Testis (tissue), 3 donors: ENCODE results near the gene DRG2. TPM values are rescaled to one million over a fixed set of nuclear protein-coding genes. Genes with fewer than 3 reads are reported as not detected.

Experiments
- DNase-seq: peaks from one replicate; pipeline ENCODE4 v3.0.0-alpha.2; 2019
- H3K27ac ChIP-seq, 2 donors: fragments of 200-600 bp; sonication (generic); one replicate each; pipeline ENCODE4 v1.5.1; 2019
- H3K27me3 ChIP-seq: fragments of 200-600 bp; sonication (generic); one replicate; pipeline ENCODE4 v1.5.1; 2019
- H3K36me3 ChIP-seq: fragments of 200-600 bp; sonication (generic); one replicate; pipeline ENCODE4 v1.5.1; 2017; ENCODE audit warnings: low read depth; ENCODE audit errors: missing control alignments
- H3K4me1 ChIP-seq: fragments of 200-600 bp; sonication (generic); one replicate; pipeline ENCODE4 v1.5.1; 2019
- H3K4me3 ChIP-seq, 2 donors: fragments of 200-600 bp; sonication (generic); one replicate each; pipeline ENCODE4 v1.5.1; 2017 to 2019
- H3K9me3 ChIP-seq: fragments of 200-600 bp; sonication (generic); one replicate; pipeline ENCODE4 v1.5.1; 2017
- POLR2A ChIP-seq: fragments of 450-650 bp; IDR thresholded peaks from one replicate; pipeline ENCODE4 v1.6.1; 2017; ENCODE audit warnings: antibody characterized with exemption, mild to moderate bottlenecking, moderate library complexity
- WGBS, 2 donors: methylation state at CpG; one replicate each; pipeline ENCODE4 v1.1.5; 2018; 5-methylcytosine and 5-hydroxymethylcytosine counted together
- intact Hi-C: fragments of 100-400 bp; cut with DNase I; formaldehyde crosslinking; loops from one replicate; pipeline ENCODE4 v1.15.1; 2023; ENCODE audit warnings: low total_unique reads
- polyA plus RNA-seq: library from polyadenylated mRNA; stranded (reverse); fragments of 350-450 nt; fragmentation: Illumina TruSeq; extraction: RNeasy Lipid Tissue Mini Kit (QIAGEN cat#74804); gene quantifications from one replicate; pipeline ENCODE4 v1.2.3, GENCODE V29; 2014; ENCODE audit warnings: low read depth, low replicate concordance; ENCODE audit not compliant: insufficient read depth
- total RNA-seq, 2 donors: library from RNA; depleted of rRNA; stranded (reverse); fragments of >200 nt; gene quantifications; one replicate each; pipeline ENCODE4 v1.2.3, GENCODE V29; 2016
- TF ChIP-seq, protein P1 (sequence below), 3 experiments: fragments of 450-650 bp in 2 of 3; fragments of 200-600 bp in 1 of 3; sonication (generic) in 1 of 3; IDR thresholded peaks; one replicate each; pipeline ENCODE4 v1.5.1; 2016 to 2019; ENCODE audit warnings: antibody characterized with exemption in 3 of 3, mild to moderate bottlenecking in 2 of 3, moderate library complexity in 1 of 3

DRG2 gene
- total and polyA plus RNA-seq, 3 donors from 2014 or later, result 26.0 to 43.1 (median 42.9) TPM

DNA sequence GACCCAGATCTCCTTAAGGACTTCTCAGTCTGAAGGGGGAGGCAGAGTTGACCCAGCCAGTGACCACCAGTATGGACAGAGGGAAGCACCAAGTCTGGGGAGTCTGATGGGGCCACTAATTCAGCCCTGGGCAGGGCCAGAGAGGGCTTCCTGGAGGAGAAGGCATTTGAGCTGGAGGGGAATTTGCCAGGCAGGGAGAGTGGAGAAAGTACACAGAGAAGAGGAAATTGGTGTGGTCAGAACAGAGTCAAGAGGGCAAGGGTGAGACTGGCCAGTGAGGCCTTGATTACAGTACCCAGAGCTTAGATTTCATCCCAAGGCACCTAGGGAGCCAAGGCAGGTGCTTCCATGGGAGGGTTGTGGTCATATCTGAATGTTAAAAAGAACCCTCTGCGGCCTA, 57.1 kb downstream of the DRG2 start:
- 86 to 100% methylated on average over 1 of the region's 1 CpG for WGBS, 2 donors
- no peak overlapping the region for H3K27ac ChIP-seq
- intact Hi-C loops, result no loop called here

DNA sequence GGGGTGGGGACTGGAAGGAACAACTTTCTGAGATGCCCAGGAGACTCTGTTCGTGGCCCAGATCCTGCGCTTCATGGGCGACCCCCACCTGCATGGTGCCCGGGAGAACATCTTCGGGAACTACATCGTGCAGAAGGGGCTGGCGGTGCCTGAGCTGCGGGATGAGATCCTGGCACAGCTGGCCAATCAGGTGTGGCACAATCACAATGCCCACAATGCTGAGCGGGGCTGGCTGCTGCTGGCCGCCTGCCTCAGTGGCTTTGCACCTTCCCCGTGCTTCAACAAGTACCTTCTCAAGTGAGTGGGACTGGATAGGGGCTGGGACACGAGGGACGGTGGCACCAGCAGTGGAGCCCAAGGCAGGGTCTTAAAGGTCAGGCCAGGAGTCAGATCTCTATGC, 58.1 kb downstream of the DRG2 start:
- Histone ChIP-seq H3K4me3 (no peak overlapping the region), H3K9me3 (no peaks in the 10 kb centered on the region), H3K27me3 (no peaks in the 10 kb centered on the region), H3K4me1 (no peaks in the 10 kb centered on the region), H3K27ac (no peak overlapping the region), H3K36me3 (no peaks in the 10 kb centered on the region)
- intact Hi-C loops, result no loop called here
- no peak for DNase-seq
- TF ChIP-seq, protein P1, sequence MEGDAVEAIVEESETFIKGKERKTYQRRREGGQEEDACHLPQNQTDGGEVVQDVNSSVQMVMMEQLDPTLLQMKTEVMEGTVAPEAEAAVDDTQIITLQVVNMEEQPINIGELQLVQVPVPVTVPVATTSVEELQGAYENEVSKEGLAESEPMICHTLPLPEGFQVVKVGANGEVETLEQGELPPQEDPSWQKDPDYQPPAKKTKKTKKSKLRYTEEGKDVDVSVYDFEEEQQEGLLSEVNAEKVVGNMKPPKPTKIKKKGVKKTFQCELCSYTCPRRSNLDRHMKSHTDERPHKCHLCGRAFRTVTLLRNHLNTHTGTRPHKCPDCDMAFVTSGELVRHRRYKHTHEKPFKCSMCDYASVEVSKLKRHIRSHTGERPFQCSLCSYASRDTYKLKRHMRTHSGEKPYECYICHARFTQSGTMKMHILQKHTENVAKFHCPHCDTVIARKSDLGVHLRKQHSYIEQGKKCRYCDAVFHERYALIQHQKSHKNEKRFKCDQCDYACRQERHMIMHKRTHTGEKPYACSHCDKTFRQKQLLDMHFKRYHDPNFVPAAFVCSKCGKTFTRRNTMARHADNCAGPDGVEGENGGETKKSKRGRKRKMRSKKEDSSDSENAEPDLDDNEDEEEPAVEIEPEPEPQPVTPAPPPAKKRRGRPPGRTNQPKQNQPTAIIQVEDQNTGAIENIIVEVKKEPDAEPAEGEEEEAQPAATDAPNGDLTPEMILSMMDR (IDR thresholded peaks at IDR 0.05), result no peak
- TF ChIP-seq POLR2A, result no peak
- 88 to 93% methylated on average over 10 to 13 of the region's 13 CpGs for WGBS, 2 donors

More for the DNA sequence above, 57.1 kb downstream of the DRG2 start:
- TF ChIP-seq POLR2A, result no peak
- TF ChIP-seq, protein P1 (IDR thresholded peaks at IDR 0.05), result no peak
- Histone ChIP-seq H3K36me3 (no peaks in the 10 kb centered on the region), H3K4me1 (peaks cover 5% of the 10 kb centered on the region), H3K4me3 (no peak overlapping the region), H3K27me3 (no peaks in the 10 kb centered on the region), H3K9me3 (no peaks in the 10 kb centered on the region)
- no peak for DNase-seq

DNA sequence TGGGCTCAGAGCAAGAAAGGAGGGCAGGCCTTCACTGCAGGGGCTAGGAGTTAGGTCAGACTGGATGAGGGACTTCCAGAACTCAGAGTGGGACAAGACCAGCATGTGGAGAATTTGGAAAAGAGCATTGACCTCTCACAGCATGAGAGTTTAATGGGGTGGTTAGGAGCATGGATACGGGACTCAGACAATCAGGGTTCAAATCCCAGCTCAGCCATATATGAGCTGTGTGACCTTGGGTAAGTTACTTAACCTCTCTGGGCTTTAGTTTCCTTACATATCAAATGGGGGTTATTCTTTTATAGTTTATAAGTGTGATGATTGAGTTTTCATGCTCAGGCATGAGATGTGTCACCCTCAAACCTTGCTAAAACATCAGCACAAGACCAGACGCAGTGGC, 58.5 kb downstream of the DRG2 start:
- H3K4me1 ChIP-seq, result no peaks in the 10 kb centered on the region
- H3K9me3 ChIP-seq, result no peaks in the 10 kb centered on the region
- 88 to 93% methylated on average over 2 of the region's 2 CpGs for WGBS, 2 donors
- intact Hi-C loops, result no loop called here
- no peak for TF ChIP-seq POLR2A
- TF ChIP-seq, protein P1 (IDR thresholded peaks at IDR 0.05), result no peak
- no peak overlapping the region for H3K27ac ChIP-seq
- no peak for DNase-seq
- H3K4me3 ChIP-seq, result no peak overlapping the region
- no peaks in the 10 kb centered on the region for H3K36me3 ChIP-seq
- no peaks in the 10 kb centered on the region for H3K27me3 ChIP-seq

DNA sequence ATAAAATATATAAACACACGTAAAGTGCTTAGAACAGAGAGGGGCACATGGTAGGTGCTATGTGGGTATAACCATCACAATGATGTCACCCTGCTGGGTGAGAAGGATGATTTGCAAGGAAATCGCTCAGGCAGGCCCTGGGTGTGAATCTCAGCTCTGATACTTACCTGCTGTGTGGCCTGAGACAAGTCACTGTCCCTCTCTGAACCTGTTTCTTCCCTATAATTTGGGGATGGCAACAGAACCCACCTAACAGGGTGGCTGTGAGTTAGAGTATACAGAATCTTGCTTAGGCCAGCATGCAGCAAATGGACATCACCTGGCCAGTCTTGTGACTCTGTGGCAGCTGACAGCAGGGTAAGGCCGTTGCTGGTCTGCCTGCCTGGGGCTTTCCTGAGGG, 59.2 kb downstream of the DRG2 start:
- no peak for TF ChIP-seq POLR2A
- TF ChIP-seq, protein P1 (IDR thresholded peaks at IDR 0.05), result no peak
- DNase-seq, result no peak
- H3K27me3 ChIP-seq, result no peaks in the 10 kb centered on the region
- 84 to 88% methylated on average over 3 of the region's 3 CpGs for WGBS, 2 donors
- no peaks in the 10 kb centered on the region for H3K4me1 ChIP-seq
- no peak overlapping the region for H3K27ac ChIP-seq
- H3K9me3 ChIP-seq, result no peaks in the 10 kb centered on the region
- no peak overlapping the region for H3K4me3 ChIP-seq
- intact Hi-C loops, result no loop called here
- no peaks in the 10 kb centered on the region for H3K36me3 ChIP-seq

DNA sequence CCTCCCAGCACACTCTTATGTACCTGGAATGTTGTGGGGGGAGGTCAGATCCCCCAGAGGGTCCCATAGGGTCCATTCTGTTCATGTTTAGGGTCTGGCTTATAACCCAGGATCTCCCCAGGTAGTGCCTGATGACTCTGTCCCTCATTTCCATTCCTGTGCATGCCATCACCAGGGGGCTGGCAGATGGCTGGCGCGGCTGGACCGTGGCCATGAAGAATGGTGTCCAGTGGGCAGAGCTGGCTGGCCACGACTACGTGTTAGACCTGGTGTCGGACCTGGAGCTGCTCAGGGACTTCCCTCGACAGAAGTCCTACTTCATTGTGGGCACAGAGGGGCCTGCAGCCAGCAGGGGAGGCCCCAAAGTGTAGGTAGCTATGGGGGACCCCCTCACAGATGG, 60.8 kb downstream of the DRG2 start:
- Histone ChIP-seq H3K4me1 (no peaks in the 10 kb centered on the region), H3K27me3 (no peaks in the 10 kb centered on the region), H3K9me3 (no peaks in the 10 kb centered on the region), H3K36me3 (no peaks in the 10 kb centered on the region), H3K27ac (no peak overlapping the region), H3K4me3 (no peak overlapping the region)
- intact Hi-C loops, result no loop called here
- 80 to 92% methylated on average over 7 of the region's 7 CpGs for WGBS, 2 donors
- TF ChIP-seq POLR2A, result no peak
- TF ChIP-seq, protein P1 (IDR thresholded peaks at IDR 0.05), result no peak
- no peak for DNase-seq
